Measurements from ENCODE around the gene EPHA3.

EPHA3 gene

DNA sequence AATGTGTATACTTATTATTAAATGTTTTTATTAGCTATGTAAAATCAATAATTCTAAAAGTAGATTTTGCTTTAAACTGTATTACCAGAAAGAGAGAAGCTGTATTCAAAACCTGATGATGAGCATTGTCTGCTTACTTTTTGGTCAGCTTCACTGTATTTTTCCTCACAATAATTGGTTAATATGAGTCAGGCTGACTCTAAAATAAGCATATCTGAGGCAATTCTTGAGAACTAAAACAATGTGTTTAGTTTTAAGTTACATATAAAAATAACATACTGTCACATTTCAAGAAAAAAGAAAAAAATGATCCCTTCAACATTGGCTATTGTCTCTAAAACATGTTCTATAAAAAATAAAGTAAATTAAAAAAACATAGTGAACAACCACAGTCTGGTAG lies 66.1 kb downstream of the EPHA3 start:
- Histone ChIP-seq H3K27me3 (ENCODE audit: control insufficient read depth in 5 of 5, insufficient read depth in 4 of 5, low read length in 5 of 5) (no peaks in the 10 kb centered on the region), H3K9ac (ENCODE audit: low read length in 5 of 5) (no peak overlapping the region), H3K4me1 (ENCODE audit: control insufficient read depth in 5 of 5, insufficient read depth in 5 of 5, low read length in 5 of 5) (no peaks in the 10 kb centered on the region), H3K27ac (ENCODE audit: low read depth, low read length) (no peak overlapping the region), H3K9me3 (ENCODE audit: control insufficient read depth in 5 of 5, low read length in 5 of 5) (no peaks in the 10 kb centered on the region), H3K4me3 (ENCODE audit: low read depth in 1 of 5, low read length in 5 of 5) (no peak overlapping the region), H3K36me3 (ENCODE audit: control insufficient read depth in 5 of 5, insufficient read depth in 5 of 5, low read length in 5 of 5) (no peaks in the 10 kb centered on the region)

- Histone ChIP-seq H3K36me3 (ENCODE audit: control insufficient read depth in 5 of 5, insufficient read depth in 5 of 5, low read length in 5 of 5) (no peaks in the 10 kb centered on the region), H3K9me3 (ENCODE audit: control insufficient read depth in 5 of 5, low read length in 5 of 5) (no peaks in the 10 kb centered on the region), H3K27me3 (ENCODE audit: control insufficient read depth in 5 of 5, insufficient read depth in 4 of 5, low read length in 5 of 5) (no peaks in the 10 kb centered on the region), H3K4me1 (ENCODE audit: control insufficient read depth in 5 of 5, insufficient read depth in 5 of 5, low read length in 5 of 5) (no peaks in the 10 kb centered on the region), H3K9ac (ENCODE audit: low read length in 5 of 5) (no peak overlapping the region), H3K27ac (ENCODE audit: low read depth, low read length) (no peak overlapping the region), H3K4me3 (ENCODE audit: low read depth in 1 of 5, low read length in 5 of 5) (no peak overlapping the region)
These were observed 72.1 kb downstream of the EPHA3 start for GRCh38 chr3:89179355-89180001.

GRCh38 chr3:89180334-89180733 lies 72.9 kb downstream of the EPHA3 start:
- no peaks in the 10 kb centered on the region for H3K36me3 ChIP-seq (ENCODE audit: control insufficient read depth in 5 of 5, insufficient read depth in 5 of 5, low read length in 5 of 5)
- no peak overlapping the region for H3K9ac ChIP-seq (ENCODE audit: low read length in 5 of 5)
- no peak overlapping the region for H3K27ac ChIP-seq (ENCODE audit: low read depth, low read length)
- H3K9me3 ChIP-seq (ENCODE audit: control insufficient read depth in 5 of 5, low read length in 5 of 5) = no peaks in the 10 kb centered on the region
- H3K27me3 ChIP-seq (ENCODE audit: control insufficient read depth in 5 of 5, insufficient read depth in 4 of 5, low read length in 5 of 5) = no peaks in the 10 kb centered on the region
- H3K4me3 ChIP-seq (ENCODE audit: low read depth in 1 of 5, low read length in 5 of 5) = no peak overlapping the region
- H3K4me1 ChIP-seq (ENCODE audit: control insufficient read depth in 5 of 5, insufficient read depth in 5 of 5, low read length in 5 of 5) = no peaks in the 10 kb centered on the region

- Histone ChIP-seq H3K27ac (ENCODE audit: low read depth, low read length) (no peak overlapping the region), H3K4me3 (ENCODE audit: low read depth in 1 of 5, low read length in 5 of 5) (no peak overlapping the region), H3K9me3 (ENCODE audit: control insufficient read depth in 5 of 5, low read length in 5 of 5) (no peaks in the 10 kb centered on the region), H3K36me3 (ENCODE audit: control insufficient read depth in 5 of 5, insufficient read depth in 5 of 5, low read length in 5 of 5) (no peaks in the 10 kb centered on the region), H3K27me3 (ENCODE audit: control insufficient read depth in 5 of 5, insufficient read depth in 4 of 5, low read length in 5 of 5) (no peaks in the 10 kb centered on the region), H3K4me1 (ENCODE audit: control insufficient read depth in 5 of 5, insufficient read depth in 5 of 5, low read length in 5 of 5) (no peaks in the 10 kb centered on the region), H3K9ac (ENCODE audit: low read length in 5 of 5) (no peak overlapping the region)
These were observed 74.6 kb downstream of the EPHA3 start for GRCh38 chr3:89182056-89182455.

GRCh38 chr3:89184151-89184995 lies 77.0 kb downstream of the EPHA3 start:
- H3K27ac ChIP-seq (ENCODE audit: low read depth, low read length) = no peak overlapping the region
- no peak overlapping the region for H3K4me3 ChIP-seq (ENCODE audit: low read depth in 1 of 5, low read length in 5 of 5)
- H3K9ac ChIP-seq (ENCODE audit: low read length in 5 of 5) = no peak overlapping the region
- H3K4me1 ChIP-seq (ENCODE audit: control insufficient read depth in 5 of 5, insufficient read depth in 5 of 5, low read length in 5 of 5) = no peaks in the 10 kb centered on the region
- H3K36me3 ChIP-seq (ENCODE audit: control insufficient read depth in 5 of 5, insufficient read depth in 5 of 5, low read length in 5 of 5) = no peaks in the 10 kb centered on the region
- H3K27me3 ChIP-seq (ENCODE audit: control insufficient read depth in 5 of 5, insufficient read depth in 4 of 5, low read length in 5 of 5) = no peaks in the 10 kb centered on the region
- no peaks in the 10 kb centered on the region for H3K9me3 ChIP-seq (ENCODE audit: control insufficient read depth in 5 of 5, low read length in 5 of 5)

- no peaks in the 10 kb centered on the region for H3K9me3 ChIP-seq (ENCODE audit: control insufficient read depth in 5 of 5, low read length in 5 of 5)
- H3K4me3 ChIP-seq (ENCODE audit: low read depth in 1 of 5, low read length in 5 of 5) = no peak overlapping the region
- no peaks in the 10 kb centered on the region for H3K36me3 ChIP-seq (ENCODE audit: control insufficient read depth in 5 of 5, insufficient read depth in 5 of 5, low read length in 5 of 5)
- no peaks in the 10 kb centered on the region for H3K27me3 ChIP-seq (ENCODE audit: control insufficient read depth in 5 of 5, insufficient read depth in 4 of 5, low read length in 5 of 5)
- no peaks in the 10 kb centered on the region for H3K4me1 ChIP-seq (ENCODE audit: control insufficient read depth in 5 of 5, insufficient read depth in 5 of 5, low read length in 5 of 5)
- H3K27ac ChIP-seq (ENCODE audit: low read depth, low read length) = no peak overlapping the region
- no peak overlapping the region for H3K9ac ChIP-seq (ENCODE audit: low read length in 5 of 5)
These were observed 79.0 kb downstream of the EPHA3 start for GRCh38 chr3:89186456-89186855.

DNA sequence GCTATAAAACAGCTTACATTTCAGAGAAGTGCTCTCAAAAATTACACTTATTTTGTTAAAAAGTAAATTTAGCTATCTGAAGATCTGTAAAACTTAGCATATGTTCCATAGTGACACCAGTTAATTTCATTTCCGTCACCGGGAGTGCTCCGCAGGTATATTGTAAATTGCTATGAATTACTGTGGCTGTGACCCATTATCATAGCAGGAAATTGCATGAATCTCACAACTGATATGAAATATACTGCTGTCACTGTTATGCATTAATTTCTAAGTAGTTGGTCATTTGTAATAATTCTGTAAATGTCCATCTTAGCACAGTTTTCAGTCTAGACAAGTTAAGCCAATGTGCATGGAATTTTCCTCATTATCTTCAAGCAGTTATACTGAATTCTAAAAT lies 91.2 kb downstream of the EPHA3 start:
- no peaks in the 10 kb centered on the region for H3K4me1 ChIP-seq (ENCODE audit: control insufficient read depth in 5 of 5, insufficient read depth in 5 of 5, low read length in 5 of 5)
- H3K27ac ChIP-seq (ENCODE audit: low read depth, low read length) = no peak overlapping the region
- H3K4me3 ChIP-seq (ENCODE audit: low read depth in 1 of 5, low read length in 5 of 5) = no peak overlapping the region
- no peaks in the 10 kb centered on the region for H3K36me3 ChIP-seq (ENCODE audit: control insufficient read depth in 5 of 5, insufficient read depth in 5 of 5, low read length in 5 of 5)
- no peaks in the 10 kb centered on the region for H3K27me3 ChIP-seq (ENCODE audit: control insufficient read depth in 5 of 5, insufficient read depth in 4 of 5, low read length in 5 of 5)
- H3K9me3 ChIP-seq (ENCODE audit: control insufficient read depth in 5 of 5, low read length in 5 of 5) = no peaks in the 10 kb centered on the region
- H3K9ac ChIP-seq (ENCODE audit: low read length in 5 of 5) = no peak overlapping the region

DNA sequence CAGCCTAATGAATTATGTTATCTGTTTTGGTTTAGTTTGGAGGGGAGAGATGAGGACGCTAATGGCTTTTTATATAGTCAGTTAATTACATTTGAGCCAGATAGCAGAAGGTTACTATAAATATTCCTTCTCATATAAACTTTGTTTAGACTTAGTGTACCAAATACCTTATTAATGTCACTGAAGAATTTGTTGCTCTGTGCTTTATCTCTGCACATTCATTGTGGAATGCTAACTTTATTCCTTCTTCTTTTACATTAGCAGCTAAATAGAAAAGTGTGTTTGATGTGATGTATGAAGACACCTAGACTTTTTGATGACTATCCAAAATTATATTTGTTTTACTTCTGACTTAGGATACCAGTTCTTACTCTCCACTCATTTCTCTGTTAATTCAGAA lies 105.2 kb downstream of the EPHA3 start:
- no peaks in the 10 kb centered on the region for H3K36me3 ChIP-seq (ENCODE audit: control insufficient read depth in 5 of 5, insufficient read depth in 5 of 5, low read length in 5 of 5)
- no peak overlapping the region for H3K4me3 ChIP-seq (ENCODE audit: low read depth in 1 of 5, low read length in 5 of 5)
- H3K4me1 ChIP-seq (ENCODE audit: control insufficient read depth in 5 of 5, insufficient read depth in 5 of 5, low read length in 5 of 5) = no peaks in the 10 kb centered on the region
- H3K27me3 ChIP-seq (ENCODE audit: control insufficient read depth in 5 of 5, insufficient read depth in 4 of 5, low read length in 5 of 5) = no peaks in the 10 kb centered on the region
- H3K27ac ChIP-seq (ENCODE audit: low read depth, low read length) = no peak overlapping the region
- H3K9ac ChIP-seq (ENCODE audit: low read length in 5 of 5) = no peak overlapping the region
- peaks cover 0 to 2% (median 0%) of the 10 kb centered on the region in 5 donors for H3K9me3 ChIP-seq (ENCODE audit: control insufficient read depth in 5 of 5, low read length in 5 of 5)

- no peaks in the 10 kb centered on the region for H3K9me3 ChIP-seq (ENCODE audit: control insufficient read depth in 5 of 5, low read length in 5 of 5)
- H3K27ac ChIP-seq (ENCODE audit: low read depth, low read length) = no peak overlapping the region
- no peak overlapping the region for H3K4me3 ChIP-seq (ENCODE audit: low read depth in 1 of 5, low read length in 5 of 5)
- H3K9ac ChIP-seq (ENCODE audit: low read length in 5 of 5) = no peak overlapping the region
- H3K27me3 ChIP-seq (ENCODE audit: control insufficient read depth in 5 of 5, insufficient read depth in 4 of 5, low read length in 5 of 5) = no peaks in the 10 kb centered on the region
- H3K36me3 ChIP-seq (ENCODE audit: control insufficient read depth in 5 of 5, insufficient read depth in 5 of 5, low read length in 5 of 5) = no peaks in the 10 kb centered on the region
- H3K4me1 ChIP-seq (ENCODE audit: control insufficient read depth in 5 of 5, insufficient read depth in 5 of 5, low read length in 5 of 5) = no peaks in the 10 kb centered on the region
These were observed 108.8 kb downstream of the EPHA3 start for GRCh38 chr3:89216016-89216739.

- no peaks in the 10 kb centered on the region for H3K27me3 ChIP-seq (ENCODE audit: control insufficient read depth in 5 of 5, insufficient read depth in 4 of 5, low read length in 5 of 5)
- no peak overlapping the region for H3K27ac ChIP-seq (ENCODE audit: low read depth, low read length)
- H3K36me3 ChIP-seq (ENCODE audit: control insufficient read depth in 5 of 5, insufficient read depth in 5 of 5, low read length in 5 of 5) = no peaks in the 10 kb centered on the region
- no peaks in the 10 kb centered on the region for H3K9me3 ChIP-seq (ENCODE audit: control insufficient read depth in 5 of 5, low read length in 5 of 5)
- H3K9ac ChIP-seq (ENCODE audit: low read length in 5 of 5) = no peak overlapping the region
- no peaks in the 10 kb centered on the region for H3K4me1 ChIP-seq (ENCODE audit: control insufficient read depth in 5 of 5, insufficient read depth in 5 of 5, low read length in 5 of 5)
- H3K4me3 ChIP-seq (ENCODE audit: low read depth in 1 of 5, low read length in 5 of 5) = no peak overlapping the region
These were observed 109.8 kb downstream of the EPHA3 start for GRCh38 chr3:89217148-89217685.
